ENCODE measurements around the gene LCE3B.
"Not testable (repeated sequence)": the region's sequence is repeated elsewhere in the genome, so short reads cannot be mapped to it uniquely, and the experiment has no call there.

LCE3B gene, protein sequence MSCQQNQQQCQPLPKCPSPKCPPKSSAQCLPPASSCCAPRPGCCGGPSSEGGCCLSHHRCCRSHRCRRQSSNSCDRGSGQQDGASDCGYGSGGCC

DNA sequence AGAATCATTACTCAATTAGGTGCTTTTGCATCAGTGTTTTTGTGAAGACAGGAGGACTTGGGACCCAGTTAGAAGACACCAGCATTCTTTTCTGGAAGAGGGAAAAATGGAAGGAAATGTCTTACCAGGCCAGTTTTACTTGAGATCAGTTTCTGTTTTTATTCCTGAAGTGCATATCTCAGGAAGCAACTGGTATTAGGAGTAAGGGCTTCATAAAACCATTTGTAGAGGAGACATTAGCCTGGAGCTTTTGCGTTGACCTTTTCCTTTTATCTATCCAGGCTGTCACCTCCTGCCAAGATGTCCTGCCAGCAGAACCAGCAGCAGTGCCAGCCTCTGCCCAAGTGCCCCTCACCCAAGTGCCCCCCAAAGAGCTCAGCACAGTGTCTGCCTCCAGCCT, at the start of gene LCE3B:
TSS of gene LCE3B (plus strand) at position 301 of the 400 bp plus-strand sequence. CDS start at position 301, 0 bp downstream.
- no peak for DNase-seq

DNA sequence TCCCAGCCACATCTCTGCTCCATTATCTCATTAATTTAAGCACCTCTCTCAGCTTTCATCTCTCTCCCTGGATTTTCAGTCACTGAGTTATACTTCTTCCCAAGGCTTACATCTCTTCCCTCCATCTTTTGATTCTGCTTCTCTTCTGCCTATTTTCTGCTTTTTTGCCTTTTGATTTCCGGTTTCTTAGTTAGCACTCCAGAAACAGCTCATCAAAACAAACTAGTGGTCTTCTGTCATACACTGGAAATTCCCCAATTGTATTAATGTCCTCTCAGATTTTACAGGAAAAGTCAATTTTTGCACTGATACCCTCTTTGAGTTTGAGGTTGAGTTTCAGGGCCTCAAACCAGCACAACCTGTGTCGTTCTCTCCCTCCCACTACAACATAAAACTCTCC, 48.5 kb upstream of the LCE3B start:
- DNase-seq: no peak

DNA sequence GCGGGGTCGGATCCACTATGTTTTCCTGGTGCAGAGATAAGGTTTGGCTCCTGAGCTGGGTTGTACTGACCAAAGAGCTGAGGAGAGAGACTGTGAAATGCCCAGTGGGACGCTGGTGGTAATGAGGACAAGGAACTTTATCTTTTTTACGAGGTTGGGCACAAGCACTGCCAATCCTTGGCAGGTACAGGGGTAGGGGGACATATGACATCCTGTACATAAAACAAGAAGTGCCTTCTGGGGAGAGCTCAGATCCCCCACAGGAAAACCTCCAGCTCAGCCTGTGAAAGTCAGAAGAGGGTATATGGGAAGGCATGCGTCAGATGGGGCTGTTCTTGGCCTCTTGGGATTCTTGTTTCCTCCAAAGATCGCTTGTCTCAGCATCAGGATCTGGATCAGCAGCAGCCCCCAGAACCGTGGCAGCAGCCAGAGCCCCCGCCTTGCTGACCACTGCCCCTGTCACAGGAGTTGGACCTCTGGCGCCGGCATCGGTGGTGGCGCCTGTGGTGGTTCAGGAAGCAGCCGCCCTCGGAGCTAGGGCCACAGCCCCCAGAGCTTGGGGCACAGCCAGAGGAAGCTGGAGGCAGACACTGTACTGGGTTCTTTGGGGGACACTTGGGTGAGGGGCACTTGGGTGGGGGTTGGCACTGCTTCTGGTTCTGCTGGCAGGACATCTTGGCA, 47.9 kb upstream of the LCE3B start:
- DNase-seq: no peak

DNA sequence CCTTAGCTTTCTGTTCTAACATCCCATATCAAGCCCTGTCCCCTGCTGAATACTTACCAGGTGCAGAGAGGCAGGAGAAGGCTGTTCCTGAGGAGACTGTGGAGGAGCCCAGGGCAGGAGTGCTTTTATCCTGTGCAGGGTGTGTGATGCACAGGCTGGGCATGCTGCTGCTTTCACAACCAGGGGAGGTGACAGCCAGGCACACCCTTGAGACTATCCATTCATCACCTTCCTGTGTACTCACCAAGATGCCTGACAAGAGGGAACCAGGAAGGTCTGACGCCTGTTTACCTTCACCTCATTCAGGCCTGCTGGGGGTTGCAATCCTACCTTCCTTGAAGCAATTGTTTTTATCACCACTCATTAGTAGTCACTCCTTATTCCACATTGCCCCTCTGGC, 46.9 kb upstream of the LCE3B start, which contains the start of gene LCE3E:
TSS of gene LCE3E (minus strand) at position 100 of the 400 bp plus-strand sequence. CDS start 572 bp downstream, outside the sequence.
- no peak for DNase-seq

DNA sequence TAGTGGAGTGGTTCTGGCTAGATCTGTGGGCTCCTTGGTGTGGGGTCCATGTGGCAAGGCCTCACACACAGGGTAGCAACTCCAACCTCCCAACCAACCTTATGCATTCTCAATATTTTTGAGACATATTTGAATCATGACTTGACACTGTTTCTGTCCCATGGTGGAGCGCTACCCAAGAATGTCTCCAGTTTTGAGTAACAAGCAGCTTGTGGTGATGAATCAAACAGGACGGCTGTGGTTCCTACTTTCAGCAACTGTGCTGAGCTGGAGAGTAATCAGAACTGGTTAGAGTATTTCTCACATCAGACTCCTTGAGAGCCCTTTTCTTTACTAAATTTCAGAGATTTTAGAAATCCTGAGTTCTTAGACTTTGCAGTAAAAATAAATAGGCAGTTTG, 36.4 kb upstream of the LCE3B start:
- DNase-seq: no peak

DNA sequence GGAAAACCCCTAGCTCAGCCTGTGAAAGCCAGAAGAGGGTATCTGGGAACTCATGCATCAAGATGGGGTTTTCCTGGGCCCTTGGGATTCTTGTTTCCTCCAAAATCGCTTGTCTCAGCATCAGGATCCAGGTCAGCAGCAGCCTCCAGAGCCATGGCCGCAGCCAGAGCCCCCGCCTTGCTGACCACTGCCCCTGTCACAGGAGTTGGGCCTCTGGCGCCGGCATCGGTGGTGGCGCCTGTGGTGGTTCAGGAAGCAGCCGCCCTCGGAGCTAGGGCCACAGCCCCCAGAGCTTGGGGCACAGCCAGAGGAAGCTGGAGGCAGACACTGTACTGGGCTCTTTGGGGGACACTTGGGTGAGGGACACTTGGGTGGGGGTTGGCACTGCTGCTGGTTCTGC, 34.1 kb upstream of the LCE3B start:
- DNase-seq: not testable (repeated sequence)

DNA sequence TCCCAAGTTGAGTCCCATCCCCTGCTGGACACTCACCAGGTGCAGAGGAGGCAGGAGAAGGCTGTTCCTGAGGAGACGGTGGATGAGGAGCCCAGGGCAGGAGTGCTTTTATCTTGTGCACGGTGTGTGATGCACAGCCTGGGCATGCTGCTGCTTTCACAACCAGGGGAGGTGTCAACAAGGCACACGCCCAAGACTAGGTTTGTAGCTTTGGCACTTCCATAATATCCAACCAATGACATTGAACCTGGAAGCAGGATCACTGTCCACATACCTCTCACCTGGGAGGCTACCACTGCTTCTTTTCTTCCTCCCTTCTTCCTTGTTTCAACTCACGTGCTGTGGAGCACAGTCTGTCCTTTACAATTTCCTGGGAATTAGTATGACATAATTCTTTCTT, 33.2 kb upstream of the LCE3B start, which contains the start of gene LCE3D:
TSS of gene LCE3D (minus strand) at position 84 of the 400 bp plus-strand sequence. CDS start 580 bp downstream, outside the sequence.
- no peak for DNase-seq

DNA sequence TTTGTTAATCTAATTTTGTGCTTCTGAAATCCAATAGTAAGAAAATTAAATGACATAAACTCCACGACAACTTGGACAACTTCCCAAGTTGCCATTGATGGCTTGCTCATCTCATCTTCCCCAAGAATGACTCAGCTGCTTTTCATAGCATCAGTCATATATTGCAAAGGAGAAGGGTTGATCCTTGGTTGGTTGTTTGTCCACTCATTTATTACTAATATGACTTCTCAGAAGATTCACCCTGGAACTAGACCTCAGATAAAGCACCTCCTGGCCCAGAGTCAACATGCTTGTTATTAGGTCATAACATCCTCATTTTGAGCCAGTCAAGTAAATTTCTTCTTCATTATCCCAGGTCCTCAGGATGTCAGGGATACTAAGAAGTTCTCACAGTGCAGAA, 31.0 kb upstream of the LCE3B start:
- no peak for DNase-seq

DNA sequence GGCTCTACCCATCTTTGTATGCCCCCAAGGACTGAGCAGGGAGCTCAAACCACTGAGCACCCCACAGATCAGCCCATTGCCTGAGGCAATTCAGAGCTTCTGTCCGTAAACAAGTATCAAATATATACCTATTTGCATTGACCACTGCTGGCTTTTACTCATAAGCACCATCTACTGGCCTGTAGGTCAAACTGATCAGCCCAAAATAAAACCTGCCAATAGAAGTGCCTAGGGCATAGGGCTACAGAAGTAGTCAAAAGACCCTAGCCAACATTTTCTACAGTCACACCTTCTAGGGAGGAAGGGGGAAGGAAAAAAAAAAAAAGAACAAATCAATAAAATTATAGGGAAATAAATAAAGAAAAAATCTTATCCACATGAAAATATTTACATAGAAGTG, 28.0 kb upstream of the LCE3B start:
- no peak for DNase-seq

DNA sequence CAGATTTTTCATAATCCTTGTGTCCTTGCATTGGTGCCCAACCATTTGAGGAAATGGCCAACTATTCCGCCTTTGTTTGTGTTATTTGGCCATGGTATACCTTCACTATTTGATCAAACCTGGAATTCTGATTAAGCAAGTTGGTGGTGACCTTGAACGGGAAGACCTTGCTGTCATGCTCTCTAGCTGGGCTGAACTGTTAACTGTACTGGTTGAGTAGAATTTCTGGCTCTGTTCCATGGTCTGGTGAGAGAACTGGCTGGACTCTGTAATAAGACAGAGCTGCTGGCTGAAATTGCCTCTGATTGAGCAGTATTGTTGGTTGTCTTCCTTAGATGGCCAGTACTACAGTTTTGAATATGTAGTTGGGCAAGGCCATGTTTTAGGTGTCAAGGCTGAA, 16.6 kb upstream of the LCE3B start:
- DNase-seq: no peak

DNA sequence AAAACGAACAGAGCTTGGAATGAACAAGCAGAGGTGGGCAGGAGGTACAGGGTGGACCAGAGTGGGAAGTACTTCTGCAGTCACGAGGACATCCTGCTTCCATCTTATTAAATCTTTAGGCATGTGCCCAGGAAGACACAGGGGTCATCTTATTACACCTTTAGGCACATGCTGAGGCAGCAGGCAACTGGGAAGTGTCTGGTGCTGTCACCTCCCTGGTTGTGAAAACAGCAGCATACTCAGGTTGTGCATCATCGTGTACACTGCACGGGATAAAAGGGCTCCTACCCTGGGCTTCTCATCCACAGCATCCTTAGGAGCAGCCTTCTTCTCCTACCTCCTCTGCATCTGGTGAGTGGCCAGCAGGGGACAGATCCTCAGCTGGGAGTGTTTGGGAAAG, 13.7 kb upstream of the LCE3B start, which contains the start of gene LCE3C:
TSS of gene LCE3C (plus strand) at position 301 of the 400 bp plus-strand sequence. CDS start 498 bp downstream, outside the sequence.
- DNase-seq: no peak

DNA sequence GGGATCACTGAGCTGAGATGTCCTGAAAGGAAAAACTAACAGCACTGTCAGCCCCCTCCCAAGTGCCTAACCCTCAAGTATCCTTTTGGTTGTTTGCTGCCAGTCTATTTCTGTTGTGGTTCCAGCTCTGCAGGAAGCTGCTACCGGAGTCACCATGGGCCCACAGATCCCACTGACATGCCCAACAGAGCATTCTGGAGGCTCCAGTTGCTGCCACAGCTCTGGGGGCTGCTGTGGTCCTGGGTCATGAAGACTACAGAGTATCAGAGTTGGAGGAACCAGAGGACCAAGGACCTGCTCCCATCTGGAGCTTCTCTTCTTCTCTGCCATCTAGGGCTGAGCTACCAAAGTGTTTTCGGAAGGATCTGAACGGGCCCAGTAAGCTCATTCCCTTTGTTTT, 8.4 kb downstream of the LCE3B start:
- no peak for DNase-seq

DNA sequence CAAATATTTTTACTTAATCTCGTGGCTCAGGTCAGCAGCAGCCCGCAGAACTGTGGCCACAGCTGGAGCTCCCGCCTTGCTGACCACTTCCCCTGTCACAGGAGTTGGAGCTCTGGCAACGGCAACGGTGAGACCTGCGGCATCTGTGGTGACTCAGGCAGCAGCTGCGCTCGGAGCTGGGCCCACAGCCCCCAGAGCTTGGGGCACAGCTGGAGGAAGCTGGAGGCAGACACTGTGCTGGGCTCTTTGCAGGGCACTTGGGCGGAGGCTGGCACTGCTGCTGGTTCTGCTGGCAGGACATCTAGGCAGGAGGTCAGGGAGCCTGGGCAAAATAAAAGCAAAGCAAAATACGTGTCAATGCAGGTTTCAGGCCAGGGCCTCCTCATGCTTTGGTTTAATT, 9.2 kb downstream of the LCE3B start, which contains the start of gene LCE3A:
TSS of gene LCE3A (minus strand) at position 301 of the 400 bp plus-strand sequence. CDS start at position 301, 0 bp downstream.
- peak; percentile 54 to 67 for DNase-seq

DNA sequence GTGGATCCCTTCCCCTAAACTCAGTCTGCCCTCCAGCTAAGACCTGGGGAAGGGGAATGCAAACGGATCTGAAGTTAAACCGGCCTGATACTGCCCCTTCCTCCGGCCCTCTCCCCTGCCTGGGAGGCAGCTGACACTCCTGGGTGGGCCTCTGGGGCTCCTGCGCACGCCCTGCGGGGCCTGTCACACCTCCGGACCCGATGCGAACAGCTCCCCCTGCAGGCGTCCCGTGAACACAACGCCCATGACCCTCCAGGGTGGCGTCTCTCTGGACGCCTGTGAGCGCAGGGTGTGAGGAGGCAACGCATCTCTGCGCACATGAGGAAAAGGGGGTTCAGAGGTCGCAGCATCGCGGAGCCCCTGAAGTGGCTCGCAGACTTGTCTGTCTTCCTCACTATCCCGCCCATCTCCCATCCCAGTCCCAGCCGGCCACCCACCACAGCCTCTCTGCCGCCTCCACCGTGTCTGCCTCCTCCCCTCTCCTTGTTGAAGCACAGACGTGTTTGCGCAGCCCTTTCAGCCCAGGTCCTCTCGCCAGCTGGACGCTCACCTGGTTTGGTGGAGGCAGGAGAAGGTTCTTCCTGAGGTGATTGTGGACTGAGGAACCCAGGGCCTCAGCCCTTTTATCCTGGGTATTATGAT, 9.7 kb downstream of the LCE3B start:
- no peak for DNase-seq

DNA sequence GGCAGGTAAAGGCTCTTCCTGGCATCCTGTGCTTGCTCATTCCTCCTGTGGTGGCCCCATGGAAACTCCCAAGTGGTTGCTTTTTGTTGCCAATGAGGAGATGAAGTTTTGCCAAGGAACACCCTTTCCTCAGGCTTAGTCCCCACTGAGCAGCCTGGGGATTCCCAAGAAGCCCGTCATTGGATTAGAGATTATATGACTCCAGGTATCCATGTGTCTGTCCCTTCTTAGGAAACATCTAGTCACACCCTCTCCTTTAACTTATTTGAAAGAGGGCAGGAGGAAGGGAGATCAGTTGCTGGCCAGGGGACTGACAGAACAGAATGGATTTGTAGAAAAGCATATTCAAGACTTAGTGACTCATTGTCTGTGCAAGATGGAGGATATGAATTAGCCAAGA, 13.1 kb downstream of the LCE3B start:
- DNase-seq: no peak

DNA sequence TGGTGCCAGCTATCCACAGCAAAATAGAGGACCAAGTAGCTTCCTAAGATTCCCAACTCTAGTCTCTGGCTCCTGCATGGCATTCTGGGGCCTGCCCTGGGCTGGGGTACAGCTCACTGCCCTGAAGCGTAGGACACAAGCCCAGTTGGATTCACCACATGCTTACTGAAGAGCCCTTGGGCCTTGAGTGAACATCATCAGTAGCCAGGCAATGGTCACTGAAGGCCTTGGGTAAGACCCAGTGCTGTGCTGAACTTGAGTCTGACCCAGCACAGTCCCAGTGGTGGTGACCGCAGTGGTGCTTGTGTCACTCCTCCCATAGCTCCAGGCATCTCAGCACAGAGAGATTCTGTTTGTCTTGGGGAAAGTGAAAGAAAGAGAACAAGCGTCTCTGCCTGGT, 17.0 kb downstream of the LCE3B start:
- no peak for DNase-seq

DNA sequence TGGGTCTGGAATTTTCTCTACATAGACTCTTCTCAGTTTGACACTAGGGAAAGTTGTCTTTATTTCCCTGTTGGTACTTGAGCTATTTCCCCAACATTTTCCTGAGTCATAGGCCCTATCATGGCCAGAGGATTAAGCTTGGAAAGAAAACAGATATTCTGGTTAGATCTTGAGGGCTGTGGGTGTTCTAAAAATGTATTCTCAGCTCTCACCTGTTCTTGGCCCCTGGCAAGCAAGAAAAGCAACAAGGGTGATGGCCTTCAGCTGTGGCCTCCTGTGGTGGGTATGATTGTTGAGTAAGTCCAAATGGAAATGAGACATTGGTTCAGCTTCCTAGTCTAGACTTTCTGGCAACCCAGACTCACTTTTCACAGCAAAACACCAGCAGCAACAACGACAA, 26.7 kb downstream of the LCE3B start:
- DNase-seq: no peak

DNA sequence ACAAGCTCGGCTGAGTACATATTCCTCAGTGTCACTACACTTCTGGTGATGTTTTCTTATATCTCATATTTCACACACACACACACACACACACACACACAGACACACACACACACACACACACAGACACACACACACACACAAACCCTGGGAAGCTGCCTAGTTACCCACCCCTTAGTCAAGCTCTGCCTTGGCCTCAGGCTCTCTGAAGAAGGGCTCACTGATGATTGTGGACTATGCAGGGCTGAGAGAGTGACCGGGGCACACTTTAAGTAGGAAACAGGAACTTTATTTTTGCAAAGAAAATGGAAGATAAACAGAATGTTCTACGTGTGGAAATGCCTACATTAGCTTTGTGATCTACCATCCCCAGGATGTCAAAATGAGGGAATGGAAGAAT, 30.3 kb downstream of the LCE3B start:
- DNase-seq: no peak

DNA sequence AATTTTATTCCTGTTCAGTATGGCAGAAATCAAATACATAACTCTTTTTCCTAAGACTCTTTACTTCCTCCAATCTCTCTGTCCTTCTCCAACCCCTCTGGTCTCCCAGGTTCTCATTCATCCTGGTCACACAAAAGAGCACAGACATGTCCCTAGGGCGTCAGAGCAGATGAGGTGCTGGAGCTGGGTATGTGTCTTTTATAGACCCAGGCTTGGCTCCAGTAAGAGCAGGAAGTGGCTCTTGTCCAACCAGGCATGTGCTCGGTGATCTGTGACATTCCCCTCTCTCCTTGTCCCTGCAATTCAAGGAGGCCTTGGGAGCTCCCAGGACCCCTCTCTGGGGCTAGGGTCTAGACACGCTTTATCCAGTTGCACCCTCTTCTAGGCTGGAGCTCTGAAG, 31.5 kb downstream of the LCE3B start:
- DNase-seq: no peak

DNA sequence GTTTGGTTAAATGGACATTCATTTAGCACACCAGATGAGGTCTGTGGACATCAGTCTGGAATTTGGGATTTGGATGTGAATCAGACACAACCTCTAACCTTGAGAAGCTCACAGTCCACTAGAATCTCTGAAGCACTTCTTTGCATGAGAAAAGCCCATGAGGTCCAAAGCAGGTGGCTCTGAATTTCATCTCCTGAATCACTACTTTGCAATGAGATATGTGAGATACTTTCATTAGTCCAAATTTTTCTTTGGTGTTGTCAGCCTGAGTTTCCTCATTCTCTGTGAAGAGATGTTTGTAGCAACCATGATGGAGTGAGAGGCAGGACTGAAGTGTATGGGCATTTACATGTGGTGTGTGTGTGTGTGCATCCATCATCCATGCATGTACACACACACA, 33.0 kb downstream of the LCE3B start:
- DNase-seq: no peak

DNA sequence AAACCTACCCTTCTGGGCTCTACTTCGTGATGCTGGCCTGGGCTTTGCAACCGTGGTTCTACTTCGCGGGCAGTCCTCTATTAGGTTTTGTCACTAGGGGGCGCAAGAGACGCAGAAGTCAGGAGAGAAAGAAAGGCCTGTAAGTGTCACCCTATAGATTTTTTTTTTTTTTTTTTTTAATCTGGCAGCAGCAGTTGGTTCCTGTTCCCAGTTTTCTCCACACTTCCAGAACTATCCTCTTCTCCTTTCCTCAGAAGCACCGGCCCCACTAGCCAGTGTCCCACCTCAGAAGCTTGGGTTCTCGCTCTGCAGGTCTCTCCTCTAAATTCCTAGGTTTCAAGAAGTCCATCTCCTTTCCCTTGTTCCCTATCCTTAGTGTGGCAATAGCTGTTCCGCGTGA, 40.5 kb downstream of the LCE3B start:
- DNase-seq: peak; percentile 59 to 61

DNA sequence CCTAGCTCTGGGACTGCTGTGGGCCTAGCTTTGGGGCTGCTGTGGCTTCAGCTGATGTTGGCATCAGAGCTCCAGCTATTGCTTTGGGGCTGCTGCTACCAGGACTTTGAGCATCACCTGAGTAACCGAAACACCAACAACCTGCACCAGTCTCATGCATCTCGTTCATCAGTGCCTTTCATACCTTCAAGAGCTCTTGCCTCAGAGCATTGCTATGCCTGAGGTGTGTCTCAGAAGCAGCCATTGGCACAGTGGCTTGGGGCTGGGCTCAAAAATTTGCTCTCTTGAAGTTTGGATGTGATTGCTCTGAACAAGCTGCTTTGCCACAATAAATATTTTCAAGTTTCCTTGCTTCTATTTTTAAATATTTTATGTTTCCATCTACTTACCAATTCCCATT, 42.8 kb downstream of the LCE3B start:
- no peak for DNase-seq

DNA sequence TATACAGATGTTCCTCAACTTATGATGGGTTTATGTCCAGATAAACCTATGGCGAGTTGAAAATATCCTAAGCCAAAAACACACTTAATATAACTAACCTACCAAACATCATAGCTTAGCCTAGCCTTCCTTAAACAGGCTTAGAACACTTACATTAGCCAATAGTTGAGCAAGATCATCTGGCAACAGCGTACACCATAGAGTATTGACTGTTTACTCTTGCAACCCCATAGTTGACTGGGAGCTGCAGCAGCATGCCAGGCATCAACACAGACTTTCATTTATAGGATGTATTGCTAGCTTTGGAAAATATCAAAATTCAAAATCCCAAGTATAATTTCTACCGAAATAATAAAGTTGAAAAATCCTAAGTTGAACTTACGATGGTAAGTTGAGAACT, 44.1 kb downstream of the LCE3B start:
- no peak for DNase-seq

DNA sequence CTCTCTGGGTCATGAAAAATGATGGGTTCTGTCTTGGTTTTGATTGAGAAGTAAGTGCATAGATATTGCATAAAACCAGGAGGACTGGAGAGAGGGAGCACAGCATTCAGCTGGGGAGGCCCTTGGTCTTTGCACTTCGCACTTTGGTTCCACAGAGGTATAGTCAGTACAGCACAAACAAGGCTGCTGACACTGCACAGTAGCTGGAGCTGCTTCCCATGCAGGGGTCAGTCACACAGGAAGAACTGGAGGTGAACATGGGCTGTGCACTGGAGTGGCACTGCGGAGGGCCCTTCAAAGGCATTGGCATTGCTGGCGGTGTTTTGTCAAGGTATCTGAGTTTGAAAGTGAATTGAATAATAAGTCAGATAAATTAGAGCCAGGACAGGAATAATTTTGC, 45.0 kb downstream of the LCE3B start:
- DNase-seq: no peak
